Psoas muscle (tissue), 8 donors: ENCODE results near the gene ACAD8. TPM values are rescaled to one million over a fixed set of nuclear protein-coding genes. Genes with fewer than 3 reads are reported as not detected.
A peak's percentile ranks its signal among the peaks of the same experiment; 100 is the strongest.

Experiments
- ATAC-seq, 4 donors: fragments of 200-7000 bp; cut with Tn5 transposase; one replicate each; pipeline ENCODE4 v1.9.1; 2020; ENCODE audit warnings: moderate library complexity in 3 of 4, mild to moderate bottlenecking in 2 of 4
- DNase-seq, 2 donors: peaks; one replicate each; pipeline ENCODE4 v3.0.0-alpha.2; 2020
- H3K27ac ChIP-seq: fragments of 200-600 bp; one replicate; pipeline ENCODE4 v1.8.0; 2022
- H3K27me3 ChIP-seq, 3 donors: fragments of 200-600 bp in 1 of 3; one replicate each; pipeline versions ENCODE4 v1.6.1 to v1.8.0; 2013 to 2022; ENCODE audit warnings: low read length in 2 of 3, mild to moderate bottlenecking in 2 of 3, moderate library complexity in 1 of 3; ENCODE audit not compliant: insufficient read depth in 3 of 3
- H3K36me3 ChIP-seq, 2 donors: fragments of 200-600 bp in 1 of 2; one replicate each; pipeline versions ENCODE4 v1.6.1 to v1.8.0; 2013 to 2022; ENCODE audit warnings: low read depth in 1 of 2, mild to moderate bottlenecking in 1 of 2, moderate library complexity in 1 of 2; ENCODE audit not compliant: insufficient read depth in 1 of 2
- H3K4me1 ChIP-seq: fragments of 200-600 bp; one replicate; pipeline ENCODE4 v1.8.0; 2022
- H3K4me3 ChIP-seq: fragments of 200-600 bp; one replicate; pipeline ENCODE4 v1.8.0; 2022; ENCODE audit warnings: mild to moderate bottlenecking
- H3K9me3 ChIP-seq: fragments of 200-600 bp; one replicate; pipeline ENCODE4 v1.8.0; 2022
- WGBS, 3 donors: extraction: QIAGEN DNeasy Blood & Tissue Kit; methylation state at CpG; one replicate each; pipeline versions ENCODE4 v1.1.6 to v1.1.7; 2013; 5-methylcytosine and 5-hydroxymethylcytosine counted together
- intact Hi-C, 2 donors: fragments of 100-400 bp; cut with DNase I; formaldehyde crosslinking; loops; one replicate each; pipeline versions ENCODE4 v1.11.0 to v1.14.2; 2022
- polyA plus RNA-seq, 3 donors: library from polyadenylated mRNA; stranded (reverse); fragments of 200-250 nt; gene quantifications; one replicate each; pipeline ENCODE4 v1.2.3, GENCODE V29; 2013
- total RNA-seq, 4 donors: library from RNA; stranded (reverse); fragmentation: NEBNext Ultra II Directional in 2 of 4; extraction: Animal tissue kit (Norgen Biotek cat#: 25700) in 2 of 4; gene quantifications; one replicate each; pipeline versions ENCODE4 v1.2.1 to v1.2.4, GENCODE V29; 2021 to 2023
- TF ChIP-seq, protein P1 (sequence below): fragments of 200-600 bp; IDR thresholded peaks from one replicate; pipeline ENCODE4 v1.8.0; 2022; ENCODE audit warnings: antibody characterized with exemption
- donor health status: healthy with polysubstance abuse.
- donor health status: DM: no; HTN: no; CAD: no; lungs with moderate emphysema.
- donor health status: Bipolar disorder and iron deficiency.
- donor health status: healthy.
- donor health status: DM: yes; HTN: yes; CAD: no.
- donor health status: DM: no; HTN: no; CAD: no.
- donor health status: DM: no; HTN: no; CAD: no.
- donor health status: DM: yes; HTN: yes; CAD: no.

ACAD8 gene
- total and polyA plus RNA-seq, 7 donors = 20.4 to 34.6 (median 28.2) TPM

DNA sequence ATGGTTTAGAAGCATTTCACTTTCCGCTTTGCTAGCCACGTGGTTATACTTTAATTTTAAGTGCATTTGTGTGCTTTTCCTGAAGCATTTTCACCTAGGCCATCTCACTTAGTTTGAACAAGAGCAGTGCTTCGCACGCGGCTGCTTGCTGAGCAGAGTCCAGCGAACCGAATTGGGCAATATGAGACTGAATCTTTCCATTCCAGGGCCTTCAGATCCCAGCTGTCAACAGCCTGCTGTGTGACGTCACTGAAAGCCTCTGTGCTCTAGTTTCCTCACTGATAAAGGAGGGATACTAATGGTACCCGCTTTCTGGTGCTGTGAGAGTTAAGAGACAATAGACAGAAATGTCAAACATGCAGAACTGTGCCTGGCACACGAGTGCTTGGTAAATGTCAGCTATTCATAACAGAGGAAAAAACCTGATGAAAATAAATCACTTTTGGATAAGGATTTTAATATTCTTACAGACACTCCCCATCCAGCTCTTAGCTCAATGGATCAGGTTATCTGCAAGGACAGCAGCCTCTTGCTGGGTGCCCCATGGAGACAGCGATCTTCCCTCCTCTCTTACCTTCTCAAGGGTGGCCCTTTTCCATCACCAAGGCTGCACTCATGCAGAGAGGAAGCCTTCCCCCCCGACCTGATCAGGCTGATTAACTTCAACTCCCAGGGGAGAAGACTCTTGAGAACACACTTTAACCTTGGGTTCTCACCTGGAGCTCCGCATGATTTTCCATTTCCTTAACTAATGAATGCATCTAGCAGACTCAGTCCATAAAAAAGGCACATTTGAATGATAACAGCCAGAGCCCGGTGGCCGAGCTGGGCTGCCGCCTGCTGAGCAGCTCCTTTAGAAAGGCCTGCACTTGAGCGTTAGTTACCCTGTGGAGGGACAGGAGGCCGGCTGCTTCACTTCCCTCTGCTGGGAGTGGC is 19.3 kb downstream of the ACAD8 start:
- DNase-seq (no peak), ATAC-seq (no peak)
- H3K4me3 ChIP-seq = no peak overlapping the region
- no peaks in the 10 kb centered on the region for H3K9me3 ChIP-seq
- peaks cover 0 to 60% (median 20%) of the 10 kb centered on the region in 3 donors for H3K27me3 ChIP-seq
- TF ChIP-seq, protein P1, sequence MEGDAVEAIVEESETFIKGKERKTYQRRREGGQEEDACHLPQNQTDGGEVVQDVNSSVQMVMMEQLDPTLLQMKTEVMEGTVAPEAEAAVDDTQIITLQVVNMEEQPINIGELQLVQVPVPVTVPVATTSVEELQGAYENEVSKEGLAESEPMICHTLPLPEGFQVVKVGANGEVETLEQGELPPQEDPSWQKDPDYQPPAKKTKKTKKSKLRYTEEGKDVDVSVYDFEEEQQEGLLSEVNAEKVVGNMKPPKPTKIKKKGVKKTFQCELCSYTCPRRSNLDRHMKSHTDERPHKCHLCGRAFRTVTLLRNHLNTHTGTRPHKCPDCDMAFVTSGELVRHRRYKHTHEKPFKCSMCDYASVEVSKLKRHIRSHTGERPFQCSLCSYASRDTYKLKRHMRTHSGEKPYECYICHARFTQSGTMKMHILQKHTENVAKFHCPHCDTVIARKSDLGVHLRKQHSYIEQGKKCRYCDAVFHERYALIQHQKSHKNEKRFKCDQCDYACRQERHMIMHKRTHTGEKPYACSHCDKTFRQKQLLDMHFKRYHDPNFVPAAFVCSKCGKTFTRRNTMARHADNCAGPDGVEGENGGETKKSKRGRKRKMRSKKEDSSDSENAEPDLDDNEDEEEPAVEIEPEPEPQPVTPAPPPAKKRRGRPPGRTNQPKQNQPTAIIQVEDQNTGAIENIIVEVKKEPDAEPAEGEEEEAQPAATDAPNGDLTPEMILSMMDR = no peak
- no peaks in the 10 kb centered on the region for H3K36me3 ChIP-seq
- peaks cover 3% of the 10 kb centered on the region for H3K4me1 ChIP-seq
- 36 to 45% (median 37%) methylated on average over 18 of the region's 18 CpGs for WGBS, 3 donors
- intact Hi-C loops = no loop called here
- H3K27ac ChIP-seq = no peak overlapping the region

- Histone ChIP-seq H3K9me3 (no peaks in the 10 kb centered on the region), H3K27me3 (peaks cover 0 to 66% (median 23%) of the 10 kb centered on the region in 3 donors), H3K4me1 (peaks cover 3% of the 10 kb centered on the region), H3K27ac (no peak overlapping the region), H3K36me3 (no peaks in the 10 kb centered on the region), H3K4me3 (no peak overlapping the region)
- intact Hi-C loops = no loop called here
- ATAC-seq (no peak), DNase-seq (no peak)
- TF ChIP-seq, protein P1 = no peak
- WGBS, 3 donors = 60 to 65% (median 64%) methylated on average over 3 of the region's 3 CpGs
These were observed 19.9 kb downstream of the ACAD8 start for GRCh38 chr11:134273317-134273712.

GRCh38 chr11:134275188-134275533 is 21.8 kb downstream of the ACAD8 start:
- DNase-seq = no peak
- ATAC-seq = no peak
- H3K4me1 ChIP-seq = peaks cover 3% of the 10 kb centered on the region
- peaks cover 2 to 80% (median 28%) of the 10 kb centered on the region in 3 donors for H3K27me3 ChIP-seq
- intact Hi-C loops = no loop called here
- whole genome bisulfite sequencing, 3 donors = 30 to 37% (median 33%) methylated on average over 5 of the region's 5 CpGs
- no peaks in the 10 kb centered on the region for H3K9me3 ChIP-seq
- TF ChIP-seq, protein P1 = no peak
- H3K4me3 ChIP-seq = no peak overlapping the region
- H3K27ac ChIP-seq = no peak overlapping the region
- no peaks in the 10 kb centered on the region for H3K36me3 ChIP-seq

- WGBS, 3 donors = 3 to 4% (median 3%) methylated on average over 64 to 68 of the region's 68 CpGs
- TF ChIP-seq, protein P1 = no peak
- Histone ChIP-seq H3K4me1 (peaks cover 3% of the 10 kb centered on the region), H3K9me3 (no peaks in the 10 kb centered on the region), H3K27me3 (peaks cover 2 to 80% (median 28%) of the 10 kb centered on the region in 3 donors), H3K27ac (no peak within 1 kb of the TSS), H3K4me3 (peak within 1 kb of the TSS; percentile 56), H3K36me3 (no peaks in the 10 kb centered on the region)
- ATAC-seq (peak; percentile 17 to 68 (median 30)), DNase-seq (peak in 1 of 2 donors; percentile 56)
- intact Hi-C loops = no loop called here
These were observed 22.4 kb downstream of the ACAD8 start, which contains the start of gene GLB1L3 for GRCh38 chr11:134275534-134276395. Gene GLB1L3, plus strand, starts transcription at chr11:134276379. Its CDS starts 362 bp downstream, at chr11:134276741.
